Astrocyte of the spinal cord (primary cell): ENCODE data around the gene KIAA1328.

ENCODE experiments used
- DNase-seq: peaks from one replicate; pipeline ENCODE4 v3.0.0; 2011; ENCODE audit warnings: low read depth, low spot score
- H3K4me3 ChIP-seq: 2 replicates; pipeline ENCODE4 v1.5.1; 2011; ENCODE audit warnings: low read depth, mild to moderate bottlenecking, low read length, moderate library complexity
- in situ Hi-C: cut with HindIII; loops from 2 replicates; pipeline ENCODE4 v1.10.0; 2017; ENCODE audit warnings: low sequenced_read_pairs
- TF ChIP-seq, protein P1 (sequence below): IDR thresholded peaks from 2 replicates; pipeline ENCODE4 v1.5.1; 2012; ENCODE audit warnings: low read depth, mild to moderate bottlenecking, low read length, inconsistent platforms

KIAA1328 gene

GRCh38 chr18:37170984-37171383 is 342.1 kb downstream of the KIAA1328 start:
- TF ChIP-seq, protein P1, sequence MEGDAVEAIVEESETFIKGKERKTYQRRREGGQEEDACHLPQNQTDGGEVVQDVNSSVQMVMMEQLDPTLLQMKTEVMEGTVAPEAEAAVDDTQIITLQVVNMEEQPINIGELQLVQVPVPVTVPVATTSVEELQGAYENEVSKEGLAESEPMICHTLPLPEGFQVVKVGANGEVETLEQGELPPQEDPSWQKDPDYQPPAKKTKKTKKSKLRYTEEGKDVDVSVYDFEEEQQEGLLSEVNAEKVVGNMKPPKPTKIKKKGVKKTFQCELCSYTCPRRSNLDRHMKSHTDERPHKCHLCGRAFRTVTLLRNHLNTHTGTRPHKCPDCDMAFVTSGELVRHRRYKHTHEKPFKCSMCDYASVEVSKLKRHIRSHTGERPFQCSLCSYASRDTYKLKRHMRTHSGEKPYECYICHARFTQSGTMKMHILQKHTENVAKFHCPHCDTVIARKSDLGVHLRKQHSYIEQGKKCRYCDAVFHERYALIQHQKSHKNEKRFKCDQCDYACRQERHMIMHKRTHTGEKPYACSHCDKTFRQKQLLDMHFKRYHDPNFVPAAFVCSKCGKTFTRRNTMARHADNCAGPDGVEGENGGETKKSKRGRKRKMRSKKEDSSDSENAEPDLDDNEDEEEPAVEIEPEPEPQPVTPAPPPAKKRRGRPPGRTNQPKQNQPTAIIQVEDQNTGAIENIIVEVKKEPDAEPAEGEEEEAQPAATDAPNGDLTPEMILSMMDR = no peak
- no peak overlapping the region for H3K4me3 ChIP-seq
- no peak for DNase-seq
- in situ Hi-C loops = no loop called here

DNA sequence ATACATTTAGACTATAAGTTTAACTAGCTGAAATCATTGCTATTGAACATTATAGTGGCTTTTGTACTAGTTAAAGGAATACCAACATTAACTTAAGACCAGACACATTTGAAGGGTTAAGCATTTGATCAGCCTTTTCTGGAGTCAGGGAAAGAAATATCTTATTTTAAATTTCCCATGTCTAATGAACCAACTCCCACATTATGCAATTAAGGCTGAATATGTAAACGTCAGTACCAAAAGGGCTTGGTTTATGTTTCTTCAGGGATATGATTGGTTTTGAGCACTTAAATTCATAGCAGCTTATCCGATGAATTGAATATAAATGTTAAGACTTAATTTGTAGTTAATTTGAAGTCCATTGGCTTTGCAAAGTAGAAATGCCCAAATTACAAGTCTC is 344.5 kb downstream of the KIAA1328 start:
- no peak for DNase-seq
- in situ Hi-C loops = no loop called here
- H3K4me3 ChIP-seq = no peak overlapping the region
- TF ChIP-seq, protein P1 = no peak

DNA sequence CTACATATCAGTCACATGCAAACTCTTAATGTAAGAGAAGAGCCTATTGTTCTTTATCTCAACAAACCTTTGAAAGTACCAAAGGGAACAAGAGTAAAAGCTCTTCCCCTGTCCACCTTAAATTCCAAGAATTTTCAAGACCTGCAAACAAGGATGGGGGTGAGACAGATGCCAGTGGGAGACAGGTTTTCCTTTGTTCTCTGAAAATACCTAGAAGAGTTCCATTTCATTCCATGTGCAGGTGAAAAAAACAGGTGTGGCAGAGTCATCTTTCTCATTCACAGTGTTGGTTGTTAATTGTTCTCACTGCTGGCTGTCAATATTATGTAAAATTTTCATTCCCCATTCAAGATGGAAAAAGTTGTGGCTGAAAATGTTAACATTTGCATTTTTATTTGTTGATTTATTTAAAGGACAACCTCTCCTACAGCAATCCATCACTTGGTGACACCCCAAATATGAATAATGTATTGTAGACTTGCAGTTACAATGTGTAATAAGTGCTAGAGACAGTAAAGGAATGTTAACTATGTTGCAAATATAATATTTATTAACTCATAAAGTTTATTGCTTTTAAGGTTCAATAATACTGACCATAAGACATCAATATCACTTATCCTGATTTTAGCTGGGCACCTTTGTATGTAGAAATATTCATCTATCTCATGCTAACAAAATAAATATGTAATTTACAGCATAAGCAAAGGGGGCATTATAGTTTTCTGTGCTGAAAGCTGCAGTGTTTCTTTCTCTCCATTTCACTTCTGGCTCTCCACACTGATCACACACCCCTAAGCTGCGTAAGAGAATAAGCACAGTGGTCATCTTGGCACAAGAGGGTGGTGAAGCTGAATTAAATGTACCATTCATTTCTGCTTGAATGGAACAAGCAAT is 347.0 kb downstream of the KIAA1328 start:
- in situ Hi-C loops = no loop called here
- TF ChIP-seq, protein P1 = no peak
- H3K4me3 ChIP-seq = no peak overlapping the region

GRCh38 chr18:37176621-37176934 is 347.7 kb downstream of the KIAA1328 start:
- in situ Hi-C loops = no loop called here
- TF ChIP-seq, protein P1 = no peak
- H3K4me3 ChIP-seq = no peak overlapping the region
- peak; percentile 8 for DNase-seq

More for the DNA sequence above, 347.0 kb downstream of the KIAA1328 start:
- DNase-seq = no peak

DNA sequence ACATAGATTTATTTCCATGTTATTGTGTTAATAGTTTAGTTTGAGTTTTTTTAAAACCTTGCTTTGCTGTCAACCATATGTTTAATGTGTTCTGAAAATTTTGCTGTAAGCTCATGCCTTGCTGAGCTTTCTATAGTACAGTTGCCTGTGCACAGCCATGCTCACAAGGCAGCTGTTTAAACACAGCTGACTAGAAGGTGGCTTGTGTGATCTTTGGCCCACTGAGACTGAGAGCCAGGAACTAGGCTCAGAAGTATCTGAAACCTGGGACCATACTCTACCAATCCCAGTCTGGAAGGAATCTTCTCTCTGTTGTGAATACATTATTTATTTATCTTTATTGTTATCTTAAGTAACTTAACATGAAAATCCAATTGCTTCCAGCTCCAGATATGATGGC is 350.5 kb downstream of the KIAA1328 start:
- no peak for DNase-seq
- in situ Hi-C loops = no loop called here
- H3K4me3 ChIP-seq = no peak overlapping the region
- TF ChIP-seq, protein P1 = no peak

GRCh38 chr18:37180086-37180485 is 351.2 kb downstream of the KIAA1328 start:
- in situ Hi-C loops = no loop called here
- TF ChIP-seq, protein P1 = no peak

More at GRCh38 chr18:37180086-37180485, 351.2 kb downstream of the KIAA1328 start:
- DNase-seq = no peak
- no peak overlapping the region for H3K4me3 ChIP-seq
